GM12878 (cell line): ENCODE measurements around the gene PPAN. TPM values are rescaled to one million over a fixed set of nuclear protein-coding genes. Genes with fewer than 3 reads are reported as not detected.
A peak's percentile ranks its signal among the peaks of the same experiment; 100 is the strongest.

Experiments used
- BRCA1 ChIP-seq: IDR thresholded peaks from 2 replicates; pipeline ENCODE4 v1.6.1; 2011; ENCODE audit warnings: low read depth, low read length, improper control_type of control experiment
- CBX3 ChIP-seq: fragments of 200-600 bp; sonication (generic); IDR thresholded peaks from 2 replicates; pipeline ENCODE4 v1.6.1; 2016; ENCODE audit warnings: low read depth, borderline replicate concordance
- CREM ChIP-seq: IDR thresholded peaks from 2 replicates; pipeline ENCODE4 v1.6.1; 2014; ENCODE audit warnings: antibody characterized with exemption, low read depth
- DPF2 ChIP-seq: fragments of 450-650 bp; IDR thresholded peaks from 2 replicates; pipeline ENCODE4 v1.6.1; 2017; ENCODE audit warnings: mild to moderate bottlenecking
- FOXK2 ChIP-seq: fragments of 450-650 bp; IDR thresholded peaks from 2 replicates; pipeline ENCODE4 v1.6.1; 2017; ENCODE audit warnings: mild to moderate bottlenecking, moderate library complexity
- HCFC1 ChIP-seq: fragments of 150-350 bp; IDR thresholded peaks from 2 replicates; pipeline ENCODE4 v1.6.1; 2014; ENCODE audit warnings: low read length
- KDM1A ChIP-seq: fragments of 200-600 bp; sonication (generic); IDR thresholded peaks from 2 replicates; pipeline ENCODE4 v1.6.1; 2016; ENCODE audit warnings: borderline replicate concordance
- NR2F1 ChIP-seq: fragments of 450-650 bp; conservative IDR thresholded peaks from 2 replicates; pipeline ENCODE4 v1.6.1; 2017; ENCODE audit warnings: mild to moderate bottlenecking
- PAX5 ChIP-seq: IDR thresholded peaks from 2 replicates; pipeline ENCODE4 v1.6.1; 2011; ENCODE audit warnings: low read depth, low read length, borderline replicate concordance
- POLR2AphosphoS5 ChIP-seq: IDR thresholded peaks from 2 replicates; pipeline ENCODE4 v1.6.1; 2011; ENCODE audit warnings: mild to moderate bottlenecking, low read length, inconsistent platforms
- RUNX3 ChIP-seq: IDR thresholded peaks from 2 replicates; pipeline ENCODE4 v1.6.1; 2012; ENCODE audit warnings: low read length, inconsistent platforms
- TCF3 ChIP-seq: IDR thresholded peaks from 2 replicates; pipeline ENCODE4 v1.6.1; 2012; ENCODE audit warnings: low read depth, mild to moderate bottlenecking, low read length, borderline replicate concordance; ENCODE audit not compliant: insufficient read depth
- ZBED1 ChIP-seq: IDR thresholded peaks from 2 replicates; pipeline ENCODE4 v1.6.1; 2016; ENCODE audit warnings: borderline replicate concordance
- ZNF217 ChIP-seq: fragments of 450-650 bp; IDR thresholded peaks from 2 replicates; pipeline ENCODE4 v1.6.1; 2017; ENCODE audit warnings: antibody characterized with exemption, mild to moderate bottlenecking
- polyA plus RNA-seq, 11 experiments: library from polyadenylated mRNA; depleted of rRNA in 4 of 11; unstranded in 6 of 11; stranded (reverse) in 5 of 11; fragments of >200 nt; fragmentation: Nextera tagmentation in 4 of 11; fragmentation: Illumina TruSeq in 1 of 11; extraction: Ambion mirVana in 4 of 11; extraction: Trizol in 1 of 11; gene quantifications; 1 replicate in 1 of 11; 2 replicates in 10 of 11; pipeline versions ENCODE4 v1.2.1 to v1.2.3, GENCODE V29; 2011 to 2016; ENCODE audit warnings: inconsistent platforms in 2 of 11, missing spikeins in 2 of 11, low read depth in 1 of 11
- total RNA-seq, 4 experiments: library from RNA; depleted of rRNA in 3 of 4; stranded (reverse); fragments of >200 nt in 3 of 4; fragmentation: Illumina TruSeq in 1 of 4; extraction: Trizol in 1 of 4; gene quantifications; 2 replicates each; pipeline versions ENCODE4 v1.2.1 to v1.2.3, GENCODE V29; 2013 to 2021
- TF ChIP-seq, protein P1 (sequence below): fragments of 450-650 bp; formaldehyde crosslinking; IDR thresholded peaks from 2 replicates; pipeline ENCODE4 v1.4.0; 2020; ENCODE audit warnings: mild to moderate bottlenecking, moderate library complexity
- TF ChIP-seq, protein P2 (sequence below): IDR thresholded peaks from 2 replicates; pipeline ENCODE4 v1.6.1; 2011; ENCODE audit warnings: low read depth, low read length, improper control_type of control experiment, borderline replicate concordance
- TF ChIP-seq, protein P3 (sequence below), 3 experiments: IDR thresholded peaks in 2 of 3; conservative IDR thresholded peaks in 1 of 3; 2 replicates each; pipeline ENCODE4 v1.5.1; 2011; ENCODE audit warnings: low read depth in 3 of 3, low read length in 3 of 3, mild to moderate bottlenecking in 3 of 3, control low read depth in 2 of 3, moderate library complexity in 2 of 3, inconsistent platforms in 1 of 3, mixed read lengths in 1 of 3; ENCODE audit not compliant: control insufficient read depth in 2 of 3, insufficient read depth in 1 of 3; ENCODE audit errors: extremely low read depth in 1 of 3
- TF ChIP-seq, protein P4 (sequence below): IDR thresholded peaks from 2 replicates; pipeline ENCODE4 v1.6.1; 2012; ENCODE audit warnings: low read depth, low read length, improper control_type of control experiment
- TF ChIP-seq, protein P5 (sequence below): fragments of 450-650 bp; IDR thresholded peaks from 2 replicates; pipeline ENCODE4 v1.6.1; 2017; ENCODE audit warnings: low read depth, mild to moderate bottlenecking, moderate library complexity

PPAN gene
- total and polyA plus RNA-seq, 10 of the 15 experiments (the other 5 are each of a cell fraction or from before 2014, with no cell fraction given) = 2.1 to 171 (median 108) TPM

DNA sequence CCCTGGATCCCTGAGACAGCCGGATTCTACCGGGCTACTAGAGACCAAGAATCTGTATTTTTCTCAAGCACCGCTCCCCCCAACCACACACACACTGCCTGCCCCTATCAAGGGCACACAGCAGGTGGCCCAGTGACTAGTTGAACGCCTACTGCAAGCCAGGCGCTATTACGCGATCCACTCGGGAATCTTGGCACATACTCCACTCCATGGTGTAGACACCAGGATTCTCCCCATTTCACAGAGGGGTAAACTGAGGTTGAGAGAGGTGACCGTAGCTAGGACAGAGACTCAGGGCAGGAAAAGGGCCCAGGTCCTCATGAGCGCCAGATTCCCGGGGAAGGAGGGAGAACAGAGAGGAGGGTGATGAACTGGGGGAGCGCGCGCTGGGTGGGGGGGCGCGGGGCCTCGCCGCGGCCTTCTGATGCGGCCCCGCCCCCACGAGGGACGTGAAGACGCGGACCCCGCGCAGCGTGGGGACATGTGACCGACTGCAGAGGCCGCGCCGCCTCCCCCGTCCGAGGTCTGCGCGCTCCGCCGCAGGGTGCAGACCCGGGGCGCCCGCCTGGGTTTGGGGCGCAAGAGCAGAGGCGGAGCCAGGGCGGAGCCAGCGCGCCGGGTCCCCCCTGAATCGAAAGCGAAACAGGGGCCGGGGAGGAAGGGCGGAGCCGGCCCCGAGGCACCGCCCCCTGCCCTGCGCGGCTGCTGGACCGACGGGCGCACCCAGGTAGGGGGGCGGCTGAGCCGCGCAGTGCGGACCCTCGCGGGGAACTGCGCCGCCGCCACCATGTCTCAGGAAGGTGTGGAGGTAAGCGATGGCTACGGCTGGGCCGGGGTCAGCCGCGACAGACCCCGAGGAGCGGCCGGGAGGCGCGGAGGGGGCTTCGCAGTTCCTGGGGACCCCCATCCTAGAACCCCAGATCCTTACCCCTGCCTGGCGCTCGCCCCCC lies 20.2 kb upstream of the PPAN start, which contains the start of gene SHFL (continued):
- TF ChIP-seq, protein P1, sequence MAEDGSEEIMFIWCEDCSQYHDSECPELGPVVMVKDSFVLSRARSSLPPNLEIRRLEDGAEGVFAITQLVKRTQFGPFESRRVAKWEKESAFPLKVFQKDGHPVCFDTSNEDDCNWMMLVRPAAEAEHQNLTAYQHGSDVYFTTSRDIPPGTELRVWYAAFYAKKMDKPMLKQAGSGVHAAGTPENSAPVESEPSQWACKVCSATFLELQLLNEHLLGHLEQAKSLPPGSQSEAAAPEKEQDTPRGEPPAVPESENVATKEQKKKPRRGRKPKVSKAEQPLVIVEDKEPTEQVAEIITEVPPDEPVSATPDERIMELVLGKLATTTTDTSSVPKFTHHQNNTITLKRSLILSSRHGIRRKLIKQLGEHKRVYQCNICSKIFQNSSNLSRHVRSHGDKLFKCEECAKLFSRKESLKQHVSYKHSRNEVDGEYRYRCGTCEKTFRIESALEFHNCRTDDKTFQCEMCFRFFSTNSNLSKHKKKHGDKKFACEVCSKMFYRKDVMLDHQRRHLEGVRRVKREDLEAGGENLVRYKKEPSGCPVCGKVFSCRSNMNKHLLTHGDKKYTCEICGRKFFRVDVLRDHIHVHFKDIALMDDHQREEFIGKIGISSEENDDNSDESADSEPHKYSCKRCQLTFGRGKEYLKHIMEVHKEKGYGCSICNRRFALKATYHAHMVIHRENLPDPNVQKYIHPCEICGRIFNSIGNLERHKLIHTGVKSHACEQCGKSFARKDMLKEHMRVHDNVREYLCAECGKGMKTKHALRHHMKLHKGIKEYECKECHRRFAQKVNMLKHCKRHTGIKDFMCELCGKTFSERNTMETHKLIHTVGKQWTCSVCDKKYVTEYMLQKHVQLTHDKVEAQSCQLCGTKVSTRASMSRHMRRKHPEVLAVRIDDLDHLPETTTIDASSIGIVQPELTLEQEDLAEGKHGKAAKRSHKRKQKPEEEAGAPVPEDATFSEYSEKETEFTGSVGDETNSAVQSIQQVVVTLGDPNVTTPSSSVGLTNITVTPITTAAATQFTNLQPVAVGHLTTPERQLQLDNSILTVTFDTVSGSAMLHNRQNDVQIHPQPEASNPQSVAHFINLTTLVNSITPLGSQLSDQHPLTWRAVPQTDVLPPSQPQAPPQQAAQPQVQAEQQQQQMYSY (CRISPR knock-in tag) = no peak
- TF ChIP-seq, protein P2, sequence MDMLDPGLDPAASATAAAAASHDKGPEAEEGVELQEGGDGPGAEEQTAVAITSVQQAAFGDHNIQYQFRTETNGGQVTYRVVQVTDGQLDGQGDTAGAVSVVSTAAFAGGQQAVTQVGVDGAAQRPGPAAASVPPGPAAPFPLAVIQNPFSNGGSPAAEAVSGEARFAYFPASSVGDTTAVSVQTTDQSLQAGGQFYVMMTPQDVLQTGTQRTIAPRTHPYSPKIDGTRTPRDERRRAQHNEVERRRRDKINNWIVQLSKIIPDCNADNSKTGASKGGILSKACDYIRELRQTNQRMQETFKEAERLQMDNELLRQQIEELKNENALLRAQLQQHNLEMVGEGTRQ = peak; percentile 21
- TF ChIP-seq TCF3 (0 out of 2 replicates have a peak, but pooled peaks have one; percentile 34), FOXK2 (no peak), CBX3 (no peak), KDM1A (no peak), RUNX3 (no peak), ZBED1 (no peak), PAX5 (no peak), BRCA1 (no peak), NR2F1 (no peak), CREM (no peak), ZNF217 (peak; percentile 58; the same call in 1 of the 2 replicates), POLR2AphosphoS5 (no peak), DPF2 (peak; percentile 59), HCFC1 (no peak)
- TF ChIP-seq, protein P3, sequence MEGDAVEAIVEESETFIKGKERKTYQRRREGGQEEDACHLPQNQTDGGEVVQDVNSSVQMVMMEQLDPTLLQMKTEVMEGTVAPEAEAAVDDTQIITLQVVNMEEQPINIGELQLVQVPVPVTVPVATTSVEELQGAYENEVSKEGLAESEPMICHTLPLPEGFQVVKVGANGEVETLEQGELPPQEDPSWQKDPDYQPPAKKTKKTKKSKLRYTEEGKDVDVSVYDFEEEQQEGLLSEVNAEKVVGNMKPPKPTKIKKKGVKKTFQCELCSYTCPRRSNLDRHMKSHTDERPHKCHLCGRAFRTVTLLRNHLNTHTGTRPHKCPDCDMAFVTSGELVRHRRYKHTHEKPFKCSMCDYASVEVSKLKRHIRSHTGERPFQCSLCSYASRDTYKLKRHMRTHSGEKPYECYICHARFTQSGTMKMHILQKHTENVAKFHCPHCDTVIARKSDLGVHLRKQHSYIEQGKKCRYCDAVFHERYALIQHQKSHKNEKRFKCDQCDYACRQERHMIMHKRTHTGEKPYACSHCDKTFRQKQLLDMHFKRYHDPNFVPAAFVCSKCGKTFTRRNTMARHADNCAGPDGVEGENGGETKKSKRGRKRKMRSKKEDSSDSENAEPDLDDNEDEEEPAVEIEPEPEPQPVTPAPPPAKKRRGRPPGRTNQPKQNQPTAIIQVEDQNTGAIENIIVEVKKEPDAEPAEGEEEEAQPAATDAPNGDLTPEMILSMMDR (IDR thresholded peaks at IDR 0.05 in 2 of 3, conservative IDR thresholded peaks at IDR 0.05 in 1 of 3; ENCODE audit: control insufficient read depth in 2 of 3, extremely low read depth in 1 of 3, insufficient read depth in 1 of 3, low read depth in 3 of 3, low read length in 3 of 3) = no peak
- TF ChIP-seq, protein P4, sequence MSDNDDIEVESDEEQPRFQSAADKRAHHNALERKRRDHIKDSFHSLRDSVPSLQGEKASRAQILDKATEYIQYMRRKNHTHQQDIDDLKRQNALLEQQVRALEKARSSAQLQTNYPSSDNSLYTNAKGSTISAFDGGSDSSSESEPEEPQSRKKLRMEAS = peak; percentile 51
- TF ChIP-seq, protein P5, sequence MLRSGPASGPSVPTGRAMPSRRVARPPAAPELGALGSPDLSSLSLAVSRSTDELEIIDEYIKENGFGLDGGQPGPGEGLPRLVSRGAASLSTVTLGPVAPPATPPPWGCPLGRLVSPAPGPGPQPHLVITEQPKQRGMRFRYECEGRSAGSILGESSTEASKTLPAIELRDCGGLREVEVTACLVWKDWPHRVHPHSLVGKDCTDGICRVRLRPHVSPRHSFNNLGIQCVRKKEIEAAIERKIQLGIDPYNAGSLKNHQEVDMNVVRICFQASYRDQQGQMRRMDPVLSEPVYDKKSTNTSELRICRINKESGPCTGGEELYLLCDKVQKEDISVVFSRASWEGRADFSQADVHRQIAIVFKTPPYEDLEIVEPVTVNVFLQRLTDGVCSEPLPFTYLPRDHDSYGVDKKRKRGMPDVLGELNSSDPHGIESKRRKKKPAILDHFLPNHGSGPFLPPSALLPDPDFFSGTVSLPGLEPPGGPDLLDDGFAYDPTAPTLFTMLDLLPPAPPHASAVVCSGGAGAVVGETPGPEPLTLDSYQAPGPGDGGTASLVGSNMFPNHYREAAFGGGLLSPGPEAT = no peak
